Activated effector memory CD4-positive, alpha-beta T cell treated with Interleukin-2 at 50 U/mL for 16 hours (primary cell): ENCODE data around the gene TNKS1BP1.
"Not testable (repeated sequence)": the region's sequence is repeated elsewhere in the genome, so short reads cannot be mapped to it uniquely, and the experiment has no call there.

Experiments used
- DNase-seq: peaks from one replicate; pipeline ENCODE4 v3.0.0-alpha.2; 2020

The TNKS1BP1 gene

DNA sequence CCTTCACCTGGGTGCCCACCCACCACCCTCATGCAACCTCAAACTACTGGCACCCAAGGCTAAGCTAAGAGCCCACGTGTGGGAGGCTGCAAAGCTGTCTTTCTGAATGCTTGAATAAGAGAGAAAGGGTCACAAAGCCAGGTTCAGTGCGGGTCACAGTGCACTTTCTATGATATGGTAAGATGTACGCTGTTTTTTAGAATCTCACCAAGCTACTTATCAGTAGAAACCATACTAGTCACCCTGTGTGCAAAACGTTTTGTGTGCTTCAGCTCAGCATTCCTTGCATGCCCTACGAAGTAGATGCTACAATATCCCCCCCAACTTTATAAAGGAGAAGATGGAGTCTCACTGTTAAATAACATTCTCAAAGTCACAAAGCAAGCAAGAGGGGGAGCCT is 28.3 kb upstream of the TNKS1BP1 start:
- no peak for DNase-seq

DNA sequence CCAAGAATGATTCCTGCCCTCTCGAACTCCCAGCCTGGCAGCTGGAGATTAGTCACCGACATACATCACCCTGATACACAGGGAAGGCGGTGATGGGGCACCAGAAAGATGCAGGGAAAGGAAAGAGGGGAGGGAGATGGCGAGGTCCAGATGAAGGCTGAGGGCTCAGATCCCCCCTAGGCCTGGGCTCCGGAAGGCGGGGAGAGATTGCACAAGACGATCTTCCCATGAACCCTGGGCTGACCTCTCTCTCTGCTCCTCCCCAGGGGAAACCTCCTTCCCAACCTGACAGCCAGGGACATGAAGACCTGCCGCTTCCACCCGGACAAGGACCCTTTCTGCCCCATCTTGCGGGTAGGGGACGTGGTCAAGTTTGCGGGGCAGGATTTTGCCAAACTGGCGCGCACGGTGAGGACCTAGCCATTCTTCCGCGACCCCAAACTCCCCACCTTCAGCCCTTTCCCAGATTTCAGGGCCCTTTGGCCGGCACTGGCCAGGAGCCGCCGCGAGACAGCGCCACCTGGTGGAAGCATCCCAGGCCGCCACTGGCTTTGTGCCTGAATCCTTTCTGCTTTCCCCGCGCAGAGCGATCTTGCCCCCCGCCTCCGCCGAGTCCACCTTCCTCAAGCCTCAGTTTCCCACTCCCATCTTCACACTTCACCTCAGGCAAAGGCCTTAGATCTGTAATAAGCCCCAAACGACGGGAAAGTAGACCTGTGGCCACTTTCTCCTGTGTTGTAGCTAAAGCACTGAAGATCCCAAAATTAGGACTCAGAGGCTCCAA is 24.9 kb upstream of the TNKS1BP1 start:
- peak; percentile 44 for DNase-seq

GRCh38 chr11:57348636-57349313 is 24.0 kb upstream of the TNKS1BP1 start:
- no peak for DNase-seq

DNA sequence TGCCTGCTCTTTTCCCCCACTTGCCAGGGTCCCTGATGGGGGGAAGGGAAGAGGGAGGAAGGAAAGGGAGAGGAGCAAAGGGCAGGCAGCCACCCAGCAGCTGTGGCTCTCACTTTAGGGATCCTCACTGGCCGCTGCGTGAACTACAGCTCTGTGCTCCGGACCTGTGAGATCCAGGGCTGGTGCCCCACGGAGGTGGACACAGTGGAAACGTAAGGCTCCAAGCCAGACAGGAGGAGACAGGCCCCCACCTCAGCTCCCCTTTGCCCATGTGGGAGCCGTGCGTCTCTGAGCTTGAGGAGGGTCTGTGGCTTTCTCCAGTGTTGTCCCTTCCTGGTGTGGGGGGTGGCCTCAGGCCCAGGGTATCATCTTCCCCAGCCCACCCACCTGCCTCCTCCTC is 23.3 kb upstream of the TNKS1BP1 start:
- DNase-seq = no peak

GRCh38 chr11:57347336-57347735 is 22.6 kb upstream of the TNKS1BP1 start:
- DNase-seq = no peak

- peak; percentile 39 for DNase-seq
Observed at GRCh38 chr11:57345555-57346211, 20.9 kb upstream of the TNKS1BP1 start.

DNA sequence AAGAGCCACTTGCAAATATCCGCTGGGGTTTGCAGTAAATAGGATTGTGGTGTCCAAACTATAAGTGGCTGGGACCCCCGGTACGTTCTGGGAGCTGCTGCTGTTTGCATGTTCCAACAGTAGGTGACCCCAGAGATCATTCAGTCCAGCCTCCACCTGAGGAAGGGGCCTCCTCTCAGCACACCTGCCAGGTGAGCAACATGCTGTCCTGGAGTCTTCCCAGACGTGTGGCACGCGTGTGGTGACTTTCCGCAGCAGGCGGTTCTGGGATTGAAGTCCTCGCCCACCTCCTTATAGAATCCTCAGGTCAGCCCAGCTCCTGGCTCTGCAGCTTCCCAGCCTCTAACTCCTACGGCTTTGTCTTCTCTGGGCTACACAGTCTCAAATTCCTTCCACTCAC is 20.1 kb upstream of the TNKS1BP1 start:
- no peak for DNase-seq

DNA sequence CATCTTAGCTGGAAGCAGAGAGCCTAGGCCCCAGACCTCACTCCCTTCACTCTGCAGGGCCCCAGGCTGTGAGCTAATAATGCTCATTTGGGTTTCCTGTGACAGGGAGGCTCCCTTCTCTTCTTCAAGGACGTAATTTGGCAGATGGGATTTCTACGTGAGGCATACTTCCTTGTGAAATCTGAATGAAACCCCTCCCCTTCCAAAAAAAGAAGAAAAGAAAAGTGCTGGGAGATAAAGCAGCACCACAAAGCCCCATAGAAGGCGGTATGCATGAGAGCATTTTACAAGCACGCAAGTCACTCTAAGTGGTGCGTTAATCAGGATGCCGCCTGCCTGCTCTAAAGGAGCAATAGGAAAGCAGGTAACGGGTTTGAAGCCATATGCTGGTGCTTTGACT is 19.1 kb upstream of the TNKS1BP1 start:
- DNase-seq = no peak

- no peak for DNase-seq
Observed at GRCh38 chr11:57342702-57343101, 17.9 kb upstream of the TNKS1BP1 start.

DNA sequence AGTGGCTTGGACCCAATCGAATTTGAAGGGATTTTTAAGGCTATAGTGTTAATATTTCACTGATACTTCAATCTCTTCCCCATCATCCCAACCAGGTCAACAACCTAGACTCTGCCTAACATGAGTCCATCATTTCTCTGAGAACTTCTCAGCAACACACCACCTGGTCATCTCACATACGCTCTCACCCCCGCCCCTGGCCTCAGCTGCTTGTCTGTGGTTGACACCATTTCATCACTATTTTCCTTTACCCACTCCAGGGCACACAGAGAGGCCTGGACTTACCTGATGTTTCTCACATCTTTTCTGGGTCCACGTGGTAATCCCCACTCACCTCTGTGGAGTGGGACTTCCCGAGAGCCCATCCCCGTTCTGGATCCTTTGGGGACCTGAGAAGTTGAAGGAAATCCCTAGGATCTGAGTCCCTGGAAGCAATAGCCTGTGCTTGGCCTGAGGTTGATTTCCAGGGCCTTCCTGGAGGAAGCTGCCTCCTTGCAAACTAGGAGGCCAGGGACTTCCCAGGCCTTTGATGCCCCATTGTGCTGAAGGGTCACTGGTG is 16.6 kb upstream of the TNKS1BP1 start:
- DNase-seq = no peak

DNA sequence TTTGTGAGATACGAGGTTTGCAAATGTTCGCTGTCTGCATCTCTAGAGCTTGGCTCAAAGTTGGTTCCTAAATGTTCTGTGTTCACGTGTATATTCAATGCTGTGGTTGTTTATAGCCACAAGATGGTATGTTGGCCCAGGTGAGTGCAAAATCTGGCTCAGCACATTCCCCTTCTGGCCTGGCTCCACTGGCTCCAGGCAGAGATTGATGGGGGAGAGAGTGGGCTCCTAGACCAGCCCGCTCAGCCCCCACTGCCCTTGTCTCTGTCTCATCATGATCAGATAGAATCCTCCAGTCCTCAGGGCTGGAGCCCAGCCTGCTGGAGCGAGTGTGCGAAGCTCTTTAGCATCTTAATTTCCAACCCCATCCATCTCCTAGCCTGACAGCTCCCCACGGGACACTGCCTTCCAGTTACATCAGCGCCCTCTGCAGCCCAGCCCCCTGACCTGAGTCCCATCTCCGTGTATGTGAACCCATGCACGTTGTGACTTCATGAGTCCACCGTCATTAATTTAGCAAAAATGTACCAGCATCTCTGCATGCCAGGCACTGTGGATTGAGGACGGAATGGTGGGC is 15.4 kb upstream of the TNKS1BP1 start:
- no peak for DNase-seq

GRCh38 chr11:57339328-57339727 is 14.6 kb upstream of the TNKS1BP1 start:
- no peak for DNase-seq

GRCh38 chr11:57338142-57338541 is 13.4 kb upstream of the TNKS1BP1 start, which contains the start of gene P2RX3:
P2RX3 (plus strand) TSS chr11:57338352; CDS start chr11:57338551, 199 bp downstream.
- no peak for DNase-seq

DNA sequence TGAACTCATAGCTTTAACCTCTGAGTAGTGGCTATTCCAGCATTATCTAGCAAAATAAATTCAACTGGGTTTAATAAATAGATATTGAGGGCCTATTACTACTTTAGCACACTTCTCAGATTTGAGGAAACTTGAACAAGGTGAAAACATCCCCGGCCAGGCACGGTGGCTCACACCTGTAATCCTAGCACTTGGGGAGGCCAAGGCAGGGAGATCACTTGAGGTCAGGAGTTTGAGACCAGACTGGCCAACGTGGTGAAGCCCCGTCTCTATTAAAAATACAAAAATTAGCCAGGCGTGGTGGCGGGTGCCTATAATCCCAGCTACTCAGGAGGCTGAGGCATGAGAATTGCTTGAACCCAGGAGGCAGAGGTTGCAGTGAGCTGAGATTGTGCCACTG is 12.1 kb upstream of the TNKS1BP1 start:
- DNase-seq = not testable (repeated sequence)

GRCh38 chr11:57336111-57336666 is 11.4 kb upstream of the TNKS1BP1 start:
- DNase-seq = no peak

GRCh38 chr11:57335343-57336110 is 10.8 kb upstream of the TNKS1BP1 start, which contains the start of gene SSRP1:
SSRP1 (minus strand) TSS chr11:57335892; CDS start chr11:57335121, 771 bp downstream.
- DNase-seq = peak; percentile 82

DNA sequence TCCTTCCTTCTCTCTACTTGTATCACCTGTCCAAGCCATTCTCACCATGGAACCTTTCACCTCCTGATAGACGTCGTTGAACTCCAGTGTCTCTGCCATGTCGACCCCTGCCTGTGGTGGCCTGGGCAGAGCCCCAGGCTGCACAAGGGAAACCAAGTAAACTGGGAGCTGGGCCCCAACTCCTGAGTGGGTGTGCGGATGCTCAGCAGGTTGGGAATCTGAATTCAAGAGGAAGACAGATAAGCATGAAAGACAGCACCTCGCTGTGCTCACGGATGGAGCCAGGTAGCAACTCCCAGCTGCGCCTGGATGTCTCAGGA is 10.2 kb upstream of the TNKS1BP1 start:
- DNase-seq = no peak

DNA sequence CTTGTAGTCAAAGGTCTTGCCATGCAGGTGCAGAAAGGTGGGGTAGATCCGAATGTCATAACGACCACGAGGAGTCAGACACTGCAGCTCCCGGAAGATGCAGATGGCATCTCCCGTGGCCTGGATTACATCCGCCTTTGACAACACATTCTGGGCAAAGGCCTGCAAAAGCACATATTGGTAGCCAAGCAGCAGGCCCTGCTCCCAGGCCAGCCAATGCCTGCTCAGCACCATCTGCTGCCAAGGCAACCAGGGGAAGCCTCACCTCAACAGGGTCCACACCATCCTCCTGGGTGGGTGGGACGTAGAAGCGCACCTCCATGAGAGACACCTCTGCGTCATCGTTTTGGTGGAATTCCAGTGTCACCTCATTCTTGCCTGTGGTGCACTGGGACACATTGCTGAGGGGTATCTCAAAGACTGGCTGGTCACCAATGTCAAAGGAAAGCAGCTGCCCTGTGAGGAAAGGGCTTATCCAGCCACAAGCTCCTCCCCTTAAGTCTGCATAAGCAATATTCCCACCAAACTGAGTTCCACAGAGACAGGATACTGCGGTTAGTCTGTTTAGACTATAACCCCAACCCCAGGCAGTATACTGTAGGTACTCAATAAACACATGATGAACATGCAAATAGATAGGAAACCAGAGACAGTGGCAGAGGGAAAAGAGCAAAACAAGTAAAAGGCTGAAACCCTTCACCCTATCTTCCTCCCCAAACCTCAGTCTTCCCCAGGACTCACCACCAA is 8.1 kb upstream of the TNKS1BP1 start:
- DNase-seq = no peak

GRCh38 chr11:57331720-57332119 is 7.0 kb upstream of the TNKS1BP1 start:
- no peak for DNase-seq

DNA sequence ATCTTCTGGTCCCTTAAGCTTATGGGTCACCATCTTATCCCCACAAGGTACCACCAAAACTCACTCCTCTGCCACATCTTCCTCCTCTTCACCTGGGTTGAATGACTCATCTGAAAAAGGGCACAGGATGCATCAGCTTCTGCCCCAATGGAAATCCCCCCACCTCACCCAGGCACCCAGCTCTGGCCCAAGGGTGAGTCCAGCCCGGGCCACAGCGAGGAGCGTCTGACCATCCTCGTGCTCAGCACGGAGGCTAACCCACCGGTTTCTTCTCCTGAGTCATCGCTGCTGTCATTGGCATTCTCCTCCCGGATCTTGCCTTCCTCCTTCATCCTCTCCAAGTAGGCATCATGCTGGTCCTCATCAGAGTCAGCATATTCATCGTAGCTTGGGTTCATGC is 5.3 kb upstream of the TNKS1BP1 start:
- no peak for DNase-seq

DNA sequence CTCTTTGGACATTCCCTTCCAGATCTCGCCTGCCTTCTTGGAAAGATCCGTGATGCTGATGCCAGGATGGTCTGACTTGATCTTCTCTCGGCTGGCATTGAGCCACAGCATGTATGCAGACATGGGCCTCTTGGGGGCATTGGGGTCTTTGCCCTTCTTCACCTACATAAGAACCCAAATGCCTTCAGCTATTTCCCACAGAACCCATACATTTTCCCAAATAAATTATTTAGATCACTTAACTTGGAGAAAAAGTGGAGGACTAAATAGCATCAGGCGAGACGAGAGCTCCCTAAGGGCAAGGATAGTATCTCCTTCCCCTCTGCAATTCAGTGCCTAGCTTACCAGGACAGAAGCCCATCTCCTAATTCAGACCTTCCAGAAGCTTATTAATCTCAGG is 3.0 kb upstream of the TNKS1BP1 start:
- DNase-seq = no peak

- no peak for DNase-seq
Observed at GRCh38 chr11:57325735-57326048, 940 bp upstream of the TNKS1BP1 start.
